ENCODE measurements around the gene NEAT1. TPM values are rescaled to one million over a fixed set of nuclear protein-coding genes. Genes with fewer than 3 reads are reported as not detected.

Gene NEAT1
- polyA plus RNA-seq, 1 experiment: 72.3 TPM

DNA sequence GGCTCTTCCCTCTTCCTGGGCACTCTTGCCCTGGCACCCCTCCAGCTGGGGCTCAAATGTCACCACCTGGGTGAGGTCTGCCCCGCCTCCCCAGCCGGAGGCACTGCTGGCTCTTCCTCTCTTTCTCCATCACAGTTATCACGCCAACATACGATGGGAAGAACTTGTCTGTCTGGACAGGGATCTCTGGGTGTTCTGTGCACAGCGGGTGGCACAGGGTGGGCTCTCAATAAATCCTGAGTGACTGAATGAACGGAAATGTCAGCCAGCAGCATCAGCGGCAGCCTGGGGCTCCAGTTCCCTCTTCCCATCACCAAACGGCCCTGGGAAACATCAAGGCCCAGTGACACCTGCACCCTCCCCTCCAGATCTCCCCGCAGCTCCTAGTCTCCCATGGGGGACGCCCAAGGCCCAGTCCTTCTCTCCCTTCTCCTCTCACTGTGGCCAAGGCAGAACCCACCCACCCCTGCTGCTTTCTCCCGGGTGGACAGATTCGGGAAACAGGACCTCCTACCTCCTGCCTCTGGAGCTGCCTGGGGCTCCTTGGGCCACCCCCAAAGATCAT lies 39.7 kb upstream of the NEAT1 start:
- TF ChIP-seq, protein P1, sequence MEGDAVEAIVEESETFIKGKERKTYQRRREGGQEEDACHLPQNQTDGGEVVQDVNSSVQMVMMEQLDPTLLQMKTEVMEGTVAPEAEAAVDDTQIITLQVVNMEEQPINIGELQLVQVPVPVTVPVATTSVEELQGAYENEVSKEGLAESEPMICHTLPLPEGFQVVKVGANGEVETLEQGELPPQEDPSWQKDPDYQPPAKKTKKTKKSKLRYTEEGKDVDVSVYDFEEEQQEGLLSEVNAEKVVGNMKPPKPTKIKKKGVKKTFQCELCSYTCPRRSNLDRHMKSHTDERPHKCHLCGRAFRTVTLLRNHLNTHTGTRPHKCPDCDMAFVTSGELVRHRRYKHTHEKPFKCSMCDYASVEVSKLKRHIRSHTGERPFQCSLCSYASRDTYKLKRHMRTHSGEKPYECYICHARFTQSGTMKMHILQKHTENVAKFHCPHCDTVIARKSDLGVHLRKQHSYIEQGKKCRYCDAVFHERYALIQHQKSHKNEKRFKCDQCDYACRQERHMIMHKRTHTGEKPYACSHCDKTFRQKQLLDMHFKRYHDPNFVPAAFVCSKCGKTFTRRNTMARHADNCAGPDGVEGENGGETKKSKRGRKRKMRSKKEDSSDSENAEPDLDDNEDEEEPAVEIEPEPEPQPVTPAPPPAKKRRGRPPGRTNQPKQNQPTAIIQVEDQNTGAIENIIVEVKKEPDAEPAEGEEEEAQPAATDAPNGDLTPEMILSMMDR (IDR thresholded peaks at IDR 0.05; ENCODE audit: low read depth, low read length): no peak
- Histone ChIP-seq H3K9me3 (ENCODE audit: control insufficient read depth, insufficient read depth, low read length) (no peaks in the 10 kb centered on the region; the same call in 1 of the 2 replicates), H3K27ac (ENCODE audit: low read depth, low read length) (peak overlapping the region; percentile 99), H3K4me3 (ENCODE audit: low read depth, low read length) (peak overlapping the region; percentile 53), H3K27me3 (ENCODE audit: control insufficient read depth, insufficient read depth, low read length) (no peaks in the 10 kb centered on the region)
- no peak for DNase-seq (ENCODE audit: low read depth, low spot score)
- ChIA-PET POLR2A (interaction anchor here (0.9 to 5.2 kb wide), 5 partner anchors 35 to 117 kb away, joined by 3 to 50 read pairs (median 4); partner anchors contain the start of gene NEAT1), CTCF (interaction anchor here (1.2 to 1.9 kb wide), 2 partner anchors 33 to 126 kb away, joined by 3 to 7 read pairs; no protein-coding TSS in a partner anchor)

DNA sequence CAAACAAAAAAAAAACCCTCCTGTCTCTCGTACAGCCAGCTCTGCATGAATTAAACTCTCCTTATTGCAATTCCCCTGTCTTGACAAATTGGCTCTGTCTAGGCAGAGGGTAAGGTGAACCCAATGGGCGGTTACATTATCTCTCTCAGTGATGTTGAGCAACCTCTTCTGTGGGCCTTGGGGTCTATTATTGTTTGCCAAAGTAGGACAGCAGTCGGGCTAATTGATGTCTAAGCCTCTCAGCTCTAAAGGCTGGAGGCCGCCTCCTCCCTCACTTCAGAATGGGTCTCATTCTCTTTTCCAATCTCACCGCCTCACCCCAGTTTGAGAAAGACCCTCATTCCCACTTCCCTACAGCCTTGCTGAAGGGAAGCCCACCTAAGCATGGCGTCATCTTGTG lies 38.8 kb upstream of the NEAT1 start:
- peak overlapping the region; percentile 99 for H3K27ac ChIP-seq (ENCODE audit: low read depth, low read length)
- DNase-seq (ENCODE audit: low read depth, low spot score): no peak
- no peaks in the 10 kb centered on the region; the same call in 1 of the 2 replicates for H3K9me3 ChIP-seq (ENCODE audit: control insufficient read depth, insufficient read depth, low read length)
- H3K27me3 ChIP-seq (ENCODE audit: control insufficient read depth, insufficient read depth, low read length): no peaks in the 10 kb centered on the region
- TF ChIP-seq, protein P1 (IDR thresholded peaks at IDR 0.05; ENCODE audit: low read depth, low read length): no peak
- POLR2A ChIA-PET: interaction anchor here (0.9 to 5.2 kb wide), 2 partner anchors 39 to 116 kb away, joined by 4 to 50 read pairs; partner anchors contain the start of gene NEAT1
- H3K4me3 ChIP-seq (ENCODE audit: low read depth, low read length): no peak overlapping the region
- CTCF ChIA-PET: interaction anchor here (1.0 to 1.9 kb wide), 2 partner anchors 32 to 158 kb away, joined by 3 to 7 read pairs; no protein-coding TSS in a partner anchor

DNA sequence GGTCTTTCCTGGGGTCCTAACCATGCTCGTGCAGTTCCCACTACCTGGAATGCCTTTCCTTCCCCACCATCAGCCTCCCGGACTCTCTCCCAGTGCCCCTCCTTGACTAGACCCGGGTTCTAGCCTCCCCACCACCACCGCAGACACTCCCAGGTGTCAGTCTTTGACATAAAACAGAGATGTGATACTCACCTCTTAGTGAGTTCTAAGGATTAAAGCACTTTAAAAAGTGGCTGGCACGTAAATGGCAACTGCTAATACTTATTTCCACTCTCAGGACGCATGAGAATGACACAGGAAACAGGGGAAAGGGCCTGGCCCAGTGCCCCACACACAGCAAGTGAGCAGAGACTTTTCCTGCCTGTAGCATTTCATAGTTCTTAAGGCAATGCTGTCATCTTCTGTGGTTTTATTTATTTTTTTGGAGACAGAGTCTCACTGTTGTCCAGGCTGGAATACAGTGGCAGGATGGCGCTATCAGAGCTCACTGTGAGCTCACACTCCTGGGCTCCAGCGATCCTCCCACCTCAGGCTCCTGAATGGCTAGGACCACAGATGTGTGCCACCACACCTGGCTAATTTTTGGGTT lies 38.2 kb upstream of the NEAT1 start:
- no peaks in the 10 kb centered on the region; the same call in 1 of the 2 replicates for H3K9me3 ChIP-seq (ENCODE audit: control insufficient read depth, insufficient read depth, low read length)
- TF ChIP-seq, protein P1 (IDR thresholded peaks at IDR 0.05; ENCODE audit: low read depth, low read length): no peak
- H3K4me3 ChIP-seq (ENCODE audit: low read depth, low read length): no peak overlapping the region
- POLR2A ChIA-PET: interaction anchor here (0.9 to 5.2 kb wide), 2 partner anchors 38 to 39 kb away, joined by 3 to 50 read pairs; partner anchors contain the start of gene NEAT1
- no peaks in the 10 kb centered on the region for H3K27me3 ChIP-seq (ENCODE audit: control insufficient read depth, insufficient read depth, low read length)
- H3K27ac ChIP-seq (ENCODE audit: low read depth, low read length): peak overlapping the region; percentile 99
- CTCF ChIA-PET: interaction anchor here (0.5 to 1.0 kb wide), 2 partner anchors 157 to 188 kb away, joined by 3 to 5 read pairs; partner anchors contain the start of gene FAM89B
- no peak for DNase-seq (ENCODE audit: low read depth, low spot score)

DNA sequence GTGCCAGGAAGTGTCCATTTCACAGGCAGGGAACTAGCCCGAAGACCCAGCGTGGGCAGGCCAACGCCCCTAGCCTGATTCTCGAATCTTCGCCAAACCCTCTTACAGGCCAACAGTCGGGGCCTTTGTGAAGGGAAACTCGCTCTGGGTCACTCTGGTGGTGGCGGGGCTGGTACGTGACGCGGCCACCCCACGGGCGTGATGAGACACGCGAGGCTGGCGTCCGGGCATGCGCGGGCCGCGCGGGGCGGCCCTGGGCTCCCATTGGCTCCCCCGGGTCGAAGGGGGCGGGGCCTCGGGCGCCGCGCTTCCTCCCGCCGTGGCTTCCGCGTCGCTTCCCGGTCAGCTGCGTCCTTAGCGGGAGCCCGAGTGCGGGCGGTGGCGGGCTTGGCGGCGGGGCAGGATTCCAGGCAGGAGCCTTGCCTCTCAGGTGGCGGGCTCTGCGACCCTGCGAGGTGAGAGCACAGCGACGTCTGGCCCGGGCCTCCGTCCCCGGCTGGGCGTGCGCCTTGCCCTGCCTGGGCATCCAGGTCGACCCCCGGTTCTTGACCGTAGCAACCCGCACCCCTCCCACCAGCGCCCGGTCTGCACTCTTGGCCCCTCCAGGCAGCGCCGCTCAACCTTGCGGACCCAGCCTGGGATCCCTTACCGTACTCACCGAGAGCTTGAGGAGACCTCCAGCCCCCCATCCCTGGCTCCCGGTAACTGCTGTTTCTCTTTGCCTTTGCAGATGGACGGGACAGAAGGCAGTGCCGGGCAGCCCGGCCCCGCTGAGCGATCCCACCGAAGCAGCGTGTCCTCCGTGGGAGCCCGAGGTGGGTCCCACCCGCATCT lies 36.1 kb upstream of the NEAT1 start, which contains the start of gene FRMD8:
TSS of gene FRMD8 (plus strand) at position 331 of the 834 bp plus-strand sequence. CDS start at position 731, 400 bp downstream.
- H3K27ac ChIP-seq (ENCODE audit: low read depth, low read length): peak within 1 kb of the TSS; percentile 81
- DNase-seq (ENCODE audit: low read depth, low spot score): no peak
- ChIA-PET POLR2A (interaction anchor here (1.2 to 1.7 kb wide), 2 partner anchors 37 to 113 kb away, joined by 8 to 10 read pairs; partner anchors contain the start of genes MALAT1 and NEAT1), CTCF (interaction anchor here (0.6 to 1.9 kb wide), 2 partner anchors 26 to 30 kb away, joined by 3 to 10 read pairs; no protein-coding TSS in a partner anchor)
- no peaks in the 10 kb centered on the region; the same call in 1 of the 2 replicates for H3K9me3 ChIP-seq (ENCODE audit: control insufficient read depth, insufficient read depth, low read length)
- H3K4me3 ChIP-seq (ENCODE audit: low read depth, low read length): peak within 1 kb of the TSS; percentile 88
- H3K27me3 ChIP-seq (ENCODE audit: control insufficient read depth, insufficient read depth, low read length): no peaks in the 10 kb centered on the region
- TF ChIP-seq, protein P1 (IDR thresholded peaks at IDR 0.05; ENCODE audit: low read depth, low read length): no peak
